Activated T-cell treated with anti-CD3 and anti-CD28 coated beads, Interleukin-2, amount 50 U/mL, for 72 hours (primary cell): ENCODE results near the gene XYLT1. TPM values are rescaled to one million over a fixed set of nuclear protein-coding genes. Genes with fewer than 3 reads are reported as not detected.

Experiments
- ATAC-seq, 2 donors: fragments of 150-1000 bp; cut with Tn5 transposase; replicated peaks in 1 of 2; 2 replicates each; pipeline ENCODE4 v1.10.0; 2021; ENCODE audit warnings: moderate library complexity in 2 of 2, mild to moderate bottlenecking in 1 of 2
- DNase-seq, 2 donors: peaks; one replicate each; pipeline ENCODE4 v3.0.0; 2021 to 2022; ENCODE audit warnings: mixed read lengths in 1 of 2
- H3K27ac Mint-ChIP-seq: one replicate; pipeline ENCODE4 v1.8.0; 2022; ENCODE audit warnings: mild to moderate bottlenecking, moderate library complexity, mixed read lengths
- H3K27me3 Mint-ChIP-seq: one replicate; pipeline ENCODE4 v1.8.0; 2022; ENCODE audit warnings: low read depth, mixed read lengths
- H3K36me3 Mint-ChIP-seq, 2 donors: one replicate each; pipeline ENCODE4 v1.8.0; 2022; ENCODE audit warnings: mixed read lengths in 2 of 2, mild to moderate bottlenecking in 1 of 2; ENCODE audit not compliant: insufficient read depth in 2 of 2
- H3K4me1 Mint-ChIP-seq: one replicate; pipeline ENCODE4 v1.8.0; 2022; ENCODE audit warnings: low read depth, mixed read lengths
- H3K4me3 Mint-ChIP-seq, 2 donors: one replicate each; pipeline ENCODE4 v1.8.0; 2022; ENCODE audit warnings: mild to moderate bottlenecking in 2 of 2, mixed read lengths in 2 of 2, moderate library complexity in 2 of 2
- H3K9me3 Mint-ChIP-seq, 2 donors: one replicate each; pipeline ENCODE4 v1.8.0; 2022; ENCODE audit warnings: mixed read lengths in 2 of 2
- total RNA-seq, 2 donors: library from RNA; stranded (reverse); gene quantifications; one replicate each; pipeline ENCODE4 v1.2.3, GENCODE V29; 2022

The XYLT1 gene
- total RNA-seq, 2 donors from 2014 or later: 17.1 to 17.9 TPM

DNA sequence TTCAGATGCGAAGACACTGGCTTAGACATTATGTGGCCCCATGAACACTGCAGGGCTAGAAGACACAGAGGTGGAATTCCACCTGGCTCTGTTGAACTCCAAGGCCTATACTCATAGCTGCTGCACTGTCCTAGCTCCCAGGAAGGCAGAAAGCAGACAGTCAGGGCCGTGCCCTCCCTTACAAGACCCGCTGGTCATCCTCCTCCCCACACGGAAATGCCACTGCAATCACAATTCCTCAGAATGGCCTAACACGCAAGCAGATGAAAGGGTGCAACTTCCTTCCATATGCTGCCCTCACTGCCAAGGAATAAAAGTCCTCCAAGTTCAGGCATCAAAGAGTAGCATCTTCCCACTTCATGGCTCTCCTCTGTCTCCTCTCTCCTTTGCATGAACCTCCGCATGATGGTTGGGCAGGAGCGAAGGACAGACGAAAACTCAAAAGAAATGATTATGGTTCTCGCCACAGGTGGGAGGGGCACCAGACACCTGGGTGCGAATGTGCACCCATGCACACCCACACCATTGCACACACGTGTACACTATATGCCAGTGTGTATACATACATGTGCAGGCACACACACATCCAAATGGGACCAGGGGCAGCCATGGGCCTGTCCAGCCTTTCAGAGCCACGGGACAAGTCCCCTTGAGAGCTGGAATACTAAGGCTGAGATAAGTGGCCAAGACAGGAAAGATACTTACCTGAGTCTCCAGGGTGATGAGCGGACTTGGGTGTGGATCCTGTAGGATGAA is 113.3 kb downstream of the XYLT1 start:
- no peaks in the 10 kb centered on the region for H3K9me3 Mint-ChIP-seq
- H3K27me3 Mint-ChIP-seq: no peaks in the 10 kb centered on the region

DNA sequence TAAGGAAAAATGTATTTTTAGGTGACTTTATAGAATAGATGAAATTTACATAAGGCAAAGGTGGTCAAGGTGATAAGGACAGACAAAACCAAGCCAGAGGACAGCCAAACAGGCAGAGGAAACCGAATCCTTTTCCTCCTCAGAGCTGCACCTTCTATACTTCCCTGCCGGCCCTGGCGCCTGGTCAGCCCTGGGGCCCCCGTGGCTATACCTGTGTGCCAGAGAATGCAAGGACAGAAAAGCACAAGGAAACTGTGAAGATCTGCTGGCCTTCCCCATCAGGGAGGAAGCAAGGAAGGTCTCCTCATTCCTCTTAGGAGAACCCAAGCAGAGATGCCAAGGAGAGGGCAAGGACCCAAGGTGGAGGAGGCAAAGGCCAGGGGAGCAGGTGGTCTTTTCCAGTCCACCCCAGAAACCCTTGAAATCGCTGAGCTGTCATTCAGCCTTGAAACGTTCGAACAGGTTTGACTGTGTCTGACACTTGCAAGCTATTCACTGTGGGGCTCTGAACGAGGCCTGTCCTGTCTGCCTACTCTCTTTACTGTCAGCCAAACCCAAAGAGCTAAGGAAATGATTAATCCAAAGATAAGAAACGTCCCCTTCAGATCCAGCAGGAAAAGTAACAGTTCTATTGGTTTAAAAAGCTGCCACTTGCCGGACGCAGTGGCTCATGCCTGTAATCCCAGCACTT is 114.4 kb downstream of the XYLT1 start:
- no peaks in the 10 kb centered on the region for H3K27me3 Mint-ChIP-seq
- no peaks in the 10 kb centered on the region for H3K36me3 Mint-ChIP-seq
- no peaks in the 10 kb centered on the region for H3K9me3 Mint-ChIP-seq
- DNase-seq (no peak), ATAC-seq (no peak)
- H3K4me1 Mint-ChIP-seq: peaks cover 38% of the 10 kb centered on the region
- no peak overlapping the region for H3K27ac Mint-ChIP-seq
- H3K4me3 Mint-ChIP-seq: no peak overlapping the region

More for the DNA sequence above, 113.3 kb downstream of the XYLT1 start:
- Mint-ChIP-seq H3K27ac (no peak overlapping the region), H3K4me1 (peaks cover 42% of the 10 kb centered on the region), H3K36me3 (no peaks in the 10 kb centered on the region), H3K4me3 (no peak overlapping the region)
- no peak for ATAC-seq
- no peak for DNase-seq

DNA sequence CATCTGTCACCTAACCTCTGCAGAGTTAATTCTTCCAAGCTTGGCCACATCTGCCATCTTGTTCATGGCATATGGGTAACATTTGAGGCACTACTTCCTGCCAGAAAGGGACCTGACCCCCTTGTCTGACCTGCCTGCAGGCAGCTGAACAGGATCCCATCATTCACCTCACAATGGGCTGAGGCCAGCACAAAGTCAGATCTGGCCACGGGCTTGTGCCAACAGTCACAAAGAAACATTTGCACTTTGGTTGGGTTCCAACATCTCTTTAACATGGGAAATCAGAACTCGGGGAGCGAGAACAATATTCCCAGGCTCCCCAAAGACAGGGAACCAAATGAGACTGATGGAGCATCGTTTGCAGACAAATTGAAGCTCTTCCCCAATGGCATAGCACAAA is 116.1 kb downstream of the XYLT1 start:
- no peak overlapping the region for H3K4me3 Mint-ChIP-seq
- H3K36me3 Mint-ChIP-seq: no peaks in the 10 kb centered on the region
- no peaks in the 10 kb centered on the region for H3K27me3 Mint-ChIP-seq
- H3K9me3 Mint-ChIP-seq: no peaks in the 10 kb centered on the region
- DNase-seq (no peak), ATAC-seq (no peak)
- H3K4me1 Mint-ChIP-seq: peaks cover 31% of the 10 kb centered on the region
- H3K27ac Mint-ChIP-seq: no peak overlapping the region

DNA sequence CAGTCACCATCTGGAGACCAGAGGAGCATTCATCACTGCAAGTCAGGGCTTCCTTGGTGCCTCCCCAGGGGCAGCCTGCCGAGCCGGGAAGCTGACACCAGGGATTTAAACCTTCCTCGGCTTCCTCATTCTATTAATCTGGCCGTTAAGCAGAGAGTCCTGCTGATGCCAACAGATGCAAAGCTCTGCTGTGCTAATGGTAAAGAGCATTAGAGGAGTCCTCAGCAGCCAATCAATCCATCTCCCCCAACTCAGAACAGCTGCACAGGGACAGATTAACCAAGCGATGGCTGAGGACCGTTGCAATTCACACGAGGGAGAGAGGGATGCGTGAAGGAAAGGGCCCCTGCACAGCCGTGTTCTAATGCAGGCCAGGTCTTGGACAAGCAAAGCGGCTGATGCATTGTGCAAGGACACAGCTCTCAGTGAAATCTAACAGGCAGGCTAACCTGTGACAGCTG is 116.6 kb downstream of the XYLT1 start:
- no peak for ATAC-seq
- peaks cover 26% of the 10 kb centered on the region for H3K4me1 Mint-ChIP-seq

DNA sequence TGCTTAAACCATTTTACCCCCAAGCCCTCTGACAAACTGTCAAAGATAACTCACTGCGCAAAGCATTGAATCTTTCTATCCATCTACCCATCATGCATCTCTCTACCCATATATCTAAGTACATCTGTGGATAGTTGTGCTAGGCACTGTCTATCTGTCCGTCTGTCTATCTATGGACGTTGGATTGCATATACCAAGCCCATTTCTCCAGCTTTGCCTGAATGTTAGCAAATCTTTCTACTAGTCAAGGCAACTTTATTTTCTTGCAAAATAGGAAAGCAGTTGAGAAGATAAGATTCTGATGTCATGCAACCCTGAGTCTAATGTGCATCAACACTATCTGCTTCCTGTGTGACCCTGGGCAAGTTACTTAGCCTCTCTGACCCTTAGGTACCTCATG is 117.2 kb downstream of the XYLT1 start:
- Mint-ChIP-seq H3K4me3 (no peak overlapping the region), H3K9me3 (no peaks in the 10 kb centered on the region), H3K36me3 (no peaks in the 10 kb centered on the region), H3K27me3 (no peaks in the 10 kb centered on the region), H3K27ac (no peak overlapping the region), H3K4me1 (peaks cover 25% of the 10 kb centered on the region)
- no peak for DNase-seq
- no peak for ATAC-seq

More for the DNA sequence above, 116.6 kb downstream of the XYLT1 start:
- Mint-ChIP-seq H3K27me3 (no peaks in the 10 kb centered on the region), H3K9me3 (no peaks in the 10 kb centered on the region), H3K4me3 (no peak overlapping the region), H3K27ac (no peak overlapping the region), H3K36me3 (no peaks in the 10 kb centered on the region)
- DNase-seq: no peak

DNA sequence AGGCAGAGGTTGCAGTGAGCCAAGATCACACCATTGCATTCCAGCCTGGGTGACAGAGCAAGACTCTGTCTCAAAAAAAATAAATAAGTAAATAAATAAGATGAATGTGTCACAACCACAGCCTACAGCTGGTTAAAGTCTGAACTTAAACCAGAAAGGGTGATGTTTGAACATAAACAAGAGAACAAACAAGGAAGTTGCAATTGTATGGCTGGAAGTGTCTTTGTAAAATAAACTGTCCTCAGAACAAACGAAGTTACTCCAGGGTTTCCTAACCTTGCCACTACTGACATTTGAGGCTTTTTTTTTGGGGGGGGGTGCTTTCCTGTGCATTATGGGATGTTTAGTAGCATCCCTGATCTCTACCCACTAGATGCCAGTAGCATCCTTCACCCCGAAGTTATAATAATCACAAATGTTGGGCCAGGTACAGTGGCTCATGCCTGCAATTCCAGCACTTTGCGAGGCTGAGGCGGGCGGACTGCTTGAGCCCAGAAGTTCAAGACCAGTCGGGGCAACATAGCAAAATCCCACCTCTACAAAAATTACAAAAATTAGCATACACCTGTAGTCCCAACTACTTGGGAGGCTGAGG is 119.2 kb downstream of the XYLT1 start:
- no peak for DNase-seq
- H3K4me3 Mint-ChIP-seq: no peak overlapping the region
- no peak overlapping the region for H3K27ac Mint-ChIP-seq
- H3K9me3 Mint-ChIP-seq: no peaks in the 10 kb centered on the region
- no peak for ATAC-seq
- no peaks in the 10 kb centered on the region for H3K36me3 Mint-ChIP-seq
- H3K27me3 Mint-ChIP-seq: no peaks in the 10 kb centered on the region
- peaks cover 40% of the 10 kb centered on the region for H3K4me1 Mint-ChIP-seq

DNA sequence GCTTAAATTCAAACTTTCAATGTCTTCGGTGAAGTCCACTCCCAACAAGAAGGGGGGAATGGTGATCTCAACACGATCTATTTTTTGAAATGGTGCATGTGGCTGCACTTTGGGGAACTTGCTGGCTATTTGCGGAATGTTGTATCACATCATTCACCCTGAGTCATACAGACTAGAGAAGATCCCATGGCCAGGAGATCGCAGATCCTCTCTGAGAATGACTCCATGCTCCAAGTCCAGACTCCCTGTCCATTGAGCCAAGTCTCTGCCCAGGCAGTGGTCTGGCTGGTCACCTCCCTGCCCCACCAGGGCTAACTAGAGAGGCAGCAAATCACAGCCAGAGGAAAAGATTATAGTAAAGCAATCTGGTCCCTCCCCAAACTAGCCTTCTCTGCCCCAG is 120.6 kb downstream of the XYLT1 start:
- Mint-ChIP-seq H3K4me1 (peaks cover 50% of the 10 kb centered on the region), H3K27me3 (no peaks in the 10 kb centered on the region), H3K4me3 (no peak overlapping the region), H3K9me3 (no peaks in the 10 kb centered on the region), H3K27ac (no peak overlapping the region), H3K36me3 (no peaks in the 10 kb centered on the region)
- DNase-seq (no peak), ATAC-seq (no peak)

DNA sequence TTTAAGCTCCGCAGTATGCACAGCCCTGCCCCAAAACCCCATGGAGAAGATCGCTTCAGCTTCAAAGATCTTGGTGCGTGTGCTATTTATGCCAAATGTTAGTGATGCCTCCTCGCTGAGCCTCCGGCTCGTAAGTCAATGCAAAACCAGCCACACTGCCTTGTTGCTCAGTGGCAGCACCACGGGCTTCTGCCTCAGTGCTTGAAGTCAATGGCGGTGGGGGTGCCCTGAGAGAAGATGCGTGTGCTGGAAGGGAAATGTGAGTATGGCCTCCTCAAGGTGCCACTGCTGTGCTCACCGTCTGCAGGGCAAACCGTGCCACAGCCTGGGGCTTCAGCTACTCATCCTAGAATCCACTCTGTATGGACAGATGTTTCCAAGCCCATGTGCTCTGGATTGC is 121.9 kb downstream of the XYLT1 start:
- Mint-ChIP-seq H3K27ac (peak overlapping the region; percentile 39), H3K36me3 (no peaks in the 10 kb centered on the region), H3K9me3 (no peaks in the 10 kb centered on the region), H3K4me3 (no peak overlapping the region), H3K27me3 (no peaks in the 10 kb centered on the region), H3K4me1 (peaks cover 64% of the 10 kb centered on the region)
- DNase-seq (no peak), ATAC-seq (no peak)

DNA sequence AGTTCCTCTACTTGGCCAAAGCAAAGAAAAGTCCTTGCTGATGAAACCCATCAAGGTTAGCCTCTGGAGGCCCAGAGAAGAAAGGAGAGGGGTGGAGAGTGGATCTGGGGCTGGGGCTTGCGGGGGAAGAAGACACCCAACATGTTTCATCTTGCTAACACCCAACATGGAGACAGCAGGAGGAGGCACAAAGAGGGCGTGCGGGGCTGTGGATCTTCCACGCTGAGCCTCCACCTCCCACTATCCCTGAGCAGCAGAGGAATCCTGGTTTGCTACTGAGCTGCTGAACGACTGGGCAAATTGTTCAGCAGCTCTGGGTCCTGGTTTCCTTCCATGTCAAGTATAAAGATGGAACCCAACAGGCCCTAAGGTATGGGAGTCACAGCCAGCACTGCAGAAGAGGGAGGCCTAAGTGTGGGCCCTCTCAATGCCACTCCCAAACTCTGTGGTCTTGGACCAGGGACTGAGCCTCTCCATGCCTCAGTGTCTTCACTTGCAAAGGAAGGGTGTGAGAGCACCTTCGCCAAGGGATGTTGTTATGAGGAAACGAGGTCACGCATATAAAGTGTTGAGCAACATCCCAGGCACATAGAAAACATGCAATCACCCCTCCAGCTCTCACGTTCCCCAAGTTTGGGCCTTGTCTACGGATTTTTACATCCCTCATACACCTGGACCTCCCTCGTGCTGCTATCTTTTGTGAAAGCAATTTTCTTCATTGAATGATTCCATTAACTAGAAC is 122.5 kb downstream of the XYLT1 start:
- H3K4me3 Mint-ChIP-seq: no peak overlapping the region
- H3K27ac Mint-ChIP-seq: peak overlapping the region; percentile 80
- H3K36me3 Mint-ChIP-seq: no peaks in the 10 kb centered on the region
- H3K9me3 Mint-ChIP-seq: no peaks in the 10 kb centered on the region
- no peak for DNase-seq
- no peak for ATAC-seq
- peaks cover 70% of the 10 kb centered on the region for H3K4me1 Mint-ChIP-seq
- no peaks in the 10 kb centered on the region for H3K27me3 Mint-ChIP-seq

DNA sequence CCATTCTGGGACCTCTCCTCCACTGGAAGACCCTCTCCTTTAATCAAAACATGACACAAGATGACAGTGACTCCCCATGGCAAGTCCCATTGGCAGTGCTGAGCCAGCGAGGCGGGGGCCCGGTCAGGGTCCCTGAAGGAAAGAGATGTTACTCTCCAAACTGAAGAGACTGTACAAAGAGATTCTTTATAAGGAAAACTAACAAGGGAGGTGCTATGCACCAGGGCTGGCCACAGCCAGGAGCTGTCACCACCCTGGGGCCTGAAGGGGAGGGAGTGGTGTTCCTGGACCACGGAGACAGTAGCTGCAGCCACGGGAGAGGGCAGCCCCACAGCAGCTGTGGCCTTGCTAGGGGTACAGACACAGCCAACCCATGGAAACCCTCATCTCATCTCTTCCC is 123.1 kb downstream of the XYLT1 start:
- H3K36me3 Mint-ChIP-seq: no peaks in the 10 kb centered on the region
- H3K9me3 Mint-ChIP-seq: no peaks in the 10 kb centered on the region
- DNase-seq: no peak
- peak overlapping the region; percentile 6 to 46 for H3K4me3 Mint-ChIP-seq
- peaks cover 76% of the 10 kb centered on the region for H3K4me1 Mint-ChIP-seq
- H3K27me3 Mint-ChIP-seq: no peaks in the 10 kb centered on the region
- H3K27ac Mint-ChIP-seq: peak overlapping the region; percentile 80
- no peak for ATAC-seq

DNA sequence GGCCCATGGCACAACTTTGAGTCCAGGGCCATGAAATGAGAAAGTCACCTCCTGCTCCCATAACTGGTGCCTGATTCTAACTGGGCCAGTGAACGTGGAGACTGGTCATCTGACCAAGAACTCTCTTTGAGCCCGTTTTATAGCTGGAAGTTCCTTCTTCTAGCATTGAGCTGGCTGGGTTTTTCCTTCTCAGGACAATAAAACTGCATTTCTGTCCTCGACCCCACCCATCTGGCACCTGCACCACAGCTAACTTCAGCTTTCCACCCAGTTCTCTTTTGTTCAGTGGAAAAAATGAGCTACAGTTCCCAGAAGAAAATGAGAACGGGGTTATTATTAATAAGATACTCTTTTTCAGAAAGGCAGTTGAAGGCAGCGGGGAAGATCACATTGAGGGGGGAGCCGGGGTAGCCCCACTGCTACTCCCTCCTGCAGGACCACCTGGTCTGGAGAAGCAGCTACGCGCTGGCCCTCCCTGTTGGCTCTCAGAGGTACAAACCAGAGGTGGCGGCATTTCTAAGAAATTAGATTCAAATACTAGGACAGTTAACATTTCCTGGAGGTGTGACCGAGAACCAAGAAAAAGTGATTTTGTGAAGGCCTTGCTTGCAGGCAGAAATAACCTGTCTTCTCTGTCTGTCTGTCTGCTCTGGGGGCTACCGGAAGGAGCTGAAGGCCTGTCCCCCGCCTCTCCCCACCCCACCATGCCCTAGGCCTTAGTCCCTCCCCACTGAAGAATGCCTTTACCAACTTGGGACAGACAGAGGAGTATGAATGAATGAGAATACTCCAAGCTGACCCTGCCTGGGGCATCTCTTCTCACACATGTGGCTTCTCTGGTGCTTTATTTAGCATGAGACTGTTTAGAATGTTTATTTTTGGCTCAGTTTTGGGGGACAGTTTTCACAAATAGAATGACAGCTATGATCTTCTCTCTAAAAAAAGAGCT is 123.9 kb downstream of the XYLT1 start:
- H3K36me3 Mint-ChIP-seq: no peaks in the 10 kb centered on the region
- ATAC-seq (peak; percentile 16 to 32), DNase-seq (no peak)
- no peaks in the 10 kb centered on the region for H3K9me3 Mint-ChIP-seq
- peak overlapping the region; percentile 80 for H3K27ac Mint-ChIP-seq
- H3K27me3 Mint-ChIP-seq: no peaks in the 10 kb centered on the region
- peak overlapping the region; percentile 29 to 46 for H3K4me3 Mint-ChIP-seq
- peaks cover 83% of the 10 kb centered on the region for H3K4me1 Mint-ChIP-seq

DNA sequence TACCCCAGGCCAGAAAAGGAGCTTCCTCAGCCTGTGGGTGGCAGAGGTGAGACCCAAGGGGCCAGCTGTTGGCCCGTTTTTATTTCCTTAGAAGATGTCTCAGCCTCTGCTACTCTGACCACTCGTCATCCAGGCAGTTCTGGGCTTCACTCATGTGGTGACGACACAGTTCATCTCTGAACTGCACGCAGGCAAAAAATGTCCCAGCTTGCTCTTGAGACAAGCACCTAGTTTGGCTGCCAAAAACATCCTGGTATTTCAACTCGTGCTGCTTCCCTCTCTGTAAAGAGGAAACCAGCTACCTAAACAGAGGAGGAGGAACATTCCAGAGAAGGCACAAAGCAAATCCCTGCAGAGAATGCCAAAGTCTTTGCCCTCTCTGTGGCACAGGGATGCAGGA is 125.7 kb downstream of the XYLT1 start:
- Mint-ChIP-seq H3K4me3 (peak overlapping the region in 1 of 2 donors; percentile 25), H3K36me3 (no peaks in the 10 kb centered on the region), H3K27me3 (no peaks in the 10 kb centered on the region), H3K9me3 (no peaks in the 10 kb centered on the region), H3K4me1 (peaks cover 86% of the 10 kb centered on the region), H3K27ac (peak overlapping the region; percentile 9)
- ATAC-seq: peak; percentile 57 to 72
- DNase-seq: peak; percentile 34 to 37
